ENCODE results near the gene PPP1R3G.
"Not testable (repeated sequence)": the region's sequence is repeated elsewhere in the genome, so short reads cannot be mapped to it uniquely, and the experiment has no call there.

PPP1R3G gene

GRCh38 chr6:5116243-5116991 is 31.3 kb downstream of the PPP1R3G start:
- H3K4me3 ChIP-seq (ENCODE audit: low read depth, low read length): no peak overlapping the region
- DNase-seq (ENCODE audit: low read depth): no peak
- in situ Hi-C loops (cut with HindIII; ENCODE audit: low sequenced_read_pairs): no loop called here
- TF ChIP-seq CTCF (IDR thresholded peaks at IDR 0.05; ENCODE audit: low read depth, low read length, missing control alignments): no peak

- in situ Hi-C loops (cut with HindIII; ENCODE audit: low sequenced_read_pairs): no loop called here
- DNase-seq (ENCODE audit: low read depth): no peak
- TF ChIP-seq CTCF (IDR thresholded peaks at IDR 0.05; ENCODE audit: low read depth, low read length, missing control alignments): no peak
Measured at GRCh38 chr6:5119090-5119951, 34.2 kb downstream of the PPP1R3G start.

GRCh38 chr6:5120011-5120410 is 34.9 kb downstream of the PPP1R3G start:
- in situ Hi-C loops (cut with HindIII; ENCODE audit: low sequenced_read_pairs): no loop called here
- no peak overlapping the region for H3K4me3 ChIP-seq (ENCODE audit: low read depth, low read length)
- no peak for TF ChIP-seq CTCF (IDR thresholded peaks at IDR 0.05; ENCODE audit: low read depth, low read length, missing control alignments)
- no peak for DNase-seq (ENCODE audit: low read depth)

More at GRCh38 chr6:5119090-5119951, 34.2 kb downstream of the PPP1R3G start:
- no peak overlapping the region for H3K4me3 ChIP-seq (ENCODE audit: low read depth, low read length)

- in situ Hi-C loops (cut with HindIII; ENCODE audit: low sequenced_read_pairs); H3K4me3 ChIP-seq (ENCODE audit: low read depth, low read length): not testable (repeated sequence)
Measured at GRCh38 chr6:5120543-5120942, 35.4 kb downstream of the PPP1R3G start.

GRCh38 chr6:5121479-5121878 is 36.3 kb downstream of the PPP1R3G start:
- in situ Hi-C loops (cut with HindIII; ENCODE audit: low sequenced_read_pairs): no loop called here
- TF ChIP-seq CTCF (IDR thresholded peaks at IDR 0.05; ENCODE audit: low read depth, low read length, missing control alignments): no peak
- H3K4me3 ChIP-seq (ENCODE audit: low read depth, low read length): no peak overlapping the region
- no peak for DNase-seq (ENCODE audit: low read depth)

More at GRCh38 chr6:5120543-5120942, 35.4 kb downstream of the PPP1R3G start:
- DNase-seq (ENCODE audit: low read depth): not testable (repeated sequence)

GRCh38 chr6:5121956-5122355 is 36.8 kb downstream of the PPP1R3G start:
- TF ChIP-seq CTCF (IDR thresholded peaks at IDR 0.05; ENCODE audit: low read depth, low read length, missing control alignments): no peak
- no peak for DNase-seq (ENCODE audit: low read depth)
- in situ Hi-C loops (cut with HindIII; ENCODE audit: low sequenced_read_pairs): no loop called here
- H3K4me3 ChIP-seq (ENCODE audit: low read depth, low read length): no peak overlapping the region
